NCI-H128 (cell line): Measurements from ENCODE around the gene PRKAB2.
"Not testable (repeated sequence)": the region's sequence is repeated elsewhere in the genome, so short reads cannot be mapped to it uniquely, and the experiment has no call there.

Source experiments
- DNase-seq: peaks from one replicate; lab custom pipeline; 2025; ENCODE audit not compliant: unreplicated experiment; lab: John Stamatoyannopoulos, UW

The PRKAB2 gene

GRCh38 chr1:147172168-147173016 lies at the start of gene PRKAB2:
PRKAB2 (minus strand) TSS chr1:147172470; CDS start chr1:147172144, 326 bp downstream.
- DNase-seq = peak; percentile 88

- no peak for DNase-seq
Observed at GRCh38 chr1:147218606-147219005, 46.3 kb upstream of the PRKAB2 start.

- DNase-seq = no peak
Observed at GRCh38 chr1:147217141-147217540, 44.9 kb upstream of the PRKAB2 start.

- no peak for DNase-seq
Observed at GRCh38 chr1:147216124-147216523, 43.9 kb upstream of the PRKAB2 start.

- no peak for DNase-seq
Observed at GRCh38 chr1:147215540-147215916, 43.3 kb upstream of the PRKAB2 start.

- DNase-seq = no peak
Observed at GRCh38 chr1:147214842-147215539, 42.7 kb upstream of the PRKAB2 start.

GRCh38 chr1:147214325-147214724 lies 42.1 kb upstream of the PRKAB2 start:
- no peak for DNase-seq

- no peak for DNase-seq
Observed at GRCh38 chr1:147213271-147213670, 41.0 kb upstream of the PRKAB2 start.

GRCh38 chr1:147211577-147211976 lies 39.3 kb upstream of the PRKAB2 start:
- no peak for DNase-seq

- DNase-seq = no peak
Observed at GRCh38 chr1:147210987-147211386, 38.7 kb upstream of the PRKAB2 start.

- DNase-seq = no peak
Observed at GRCh38 chr1:147209825-147210821, 37.9 kb upstream of the PRKAB2 start.

- DNase-seq = no peak
Observed at GRCh38 chr1:147208619-147209018, 36.3 kb upstream of the PRKAB2 start.

GRCh38 chr1:147207192-147207591 lies 34.9 kb upstream of the PRKAB2 start:
- DNase-seq = no peak

GRCh38 chr1:147204080-147204479 lies 31.8 kb upstream of the PRKAB2 start:
- no peak for DNase-seq

GRCh38 chr1:147202576-147202975 lies 30.3 kb upstream of the PRKAB2 start:
- no peak for DNase-seq

- no peak for DNase-seq
Observed at GRCh38 chr1:147201786-147202185, 29.5 kb upstream of the PRKAB2 start.

- DNase-seq = no peak
Observed at GRCh38 chr1:147201276-147201675, 29.0 kb upstream of the PRKAB2 start.

GRCh38 chr1:147197324-147197723 lies 25.1 kb upstream of the PRKAB2 start:
- not testable (repeated sequence) for DNase-seq

- DNase-seq = no peak
Observed at GRCh38 chr1:147189514-147189913, 17.2 kb upstream of the PRKAB2 start.

- DNase-seq = no peak
Observed at GRCh38 chr1:147185432-147185831, 13.2 kb upstream of the PRKAB2 start.
